ENCODE data around the gene GNB1. TPM values are rescaled to one million over a fixed set of nuclear protein-coding genes. Genes with fewer than 3 reads are reported as not detected.
"Not testable (repeated sequence)": the region's sequence is repeated elsewhere in the genome, so short reads cannot be mapped to it uniquely, and the experiment has no call there.

The GNB1 gene
- total RNA-seq, 1 donor from 2014 or later, result 338 TPM

GRCh38 chr1:1746566-1746909 is 144.3 kb downstream of the GNB1 start:
- DNase-seq (ENCODE audit: low spot score), result not testable (repeated sequence)

DNA sequence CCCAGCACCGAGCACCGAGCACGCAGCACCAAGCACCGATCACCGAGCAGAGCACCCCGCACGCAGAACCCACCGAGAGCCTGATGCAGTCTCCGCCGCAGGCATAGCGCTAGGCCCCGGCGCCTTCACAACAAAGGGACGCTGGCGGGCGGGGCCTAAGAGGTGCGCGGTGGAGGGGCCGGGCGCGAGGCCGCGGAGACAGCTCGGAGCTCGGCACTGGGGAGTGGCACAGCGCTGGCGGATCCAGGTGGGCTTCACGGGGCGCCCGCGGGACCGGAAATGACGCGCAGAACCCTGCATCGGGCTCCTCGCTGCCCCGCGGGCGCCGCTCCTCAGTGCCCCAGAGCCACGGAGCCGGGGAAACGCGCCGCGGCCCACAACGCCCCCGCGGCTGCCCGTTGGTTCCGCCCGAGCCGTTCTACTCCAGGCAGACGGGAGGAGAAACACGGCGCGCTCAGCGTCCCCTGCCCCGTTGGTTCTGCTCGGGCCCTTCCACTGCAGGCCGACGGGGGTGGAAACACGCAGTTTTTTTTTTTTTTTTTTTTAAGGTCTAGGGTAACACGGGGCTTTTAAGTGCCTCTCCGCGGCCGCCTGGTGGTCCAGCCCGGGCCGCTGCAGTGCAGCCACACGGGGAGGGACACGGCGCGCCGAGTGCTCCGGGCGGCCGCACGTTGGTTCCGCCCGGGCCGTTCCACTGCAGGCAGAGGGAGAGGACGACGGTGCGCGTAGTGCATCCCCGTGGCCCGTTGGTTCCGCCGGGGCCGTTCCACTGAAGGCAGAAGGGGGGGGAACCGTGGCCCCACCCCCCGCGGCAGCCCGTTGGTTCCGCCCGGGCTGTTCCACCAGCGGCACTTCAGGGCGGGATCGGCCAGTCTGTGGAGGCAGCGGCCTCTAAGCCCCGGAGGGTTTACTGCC is 145.0 kb downstream of the GNB1 start:
- peak; percentile 69 for DNase-seq (ENCODE audit: low spot score)

- DNase-seq (ENCODE audit: low spot score), result not testable (repeated sequence)
Observed at GRCh38 chr1:1742529-1742928, 148.4 kb downstream of the GNB1 start.

GRCh38 chr1:1741013-1741412 is 149.9 kb downstream of the GNB1 start:
- DNase-seq (ENCODE audit: low spot score), result not testable (repeated sequence)

DNA sequence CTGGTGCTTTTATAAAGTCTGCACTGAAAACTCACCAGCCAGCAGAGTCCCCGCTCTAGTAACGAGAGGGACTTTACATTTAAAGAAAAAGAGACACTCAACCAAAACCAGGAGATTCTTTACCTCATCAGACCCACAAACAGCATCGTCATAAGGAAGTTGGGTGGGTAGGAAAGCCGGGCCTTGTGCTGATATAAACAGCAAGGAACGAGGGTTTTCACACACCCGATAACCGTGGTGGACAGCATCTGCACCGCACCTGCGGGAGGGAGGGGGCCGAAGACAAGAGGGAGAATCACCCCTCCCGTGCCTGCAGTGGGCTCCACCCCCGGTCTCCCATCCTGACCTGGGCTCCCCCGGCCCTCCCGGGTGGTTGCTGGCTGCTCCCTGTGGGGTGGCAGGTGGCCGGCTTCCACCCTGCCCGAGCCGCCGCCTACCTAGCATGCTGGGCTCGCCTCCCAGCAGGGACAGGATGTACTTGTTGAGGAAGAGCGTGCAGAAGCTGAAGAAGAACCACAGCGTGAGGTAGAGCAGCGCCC is 152.0 kb downstream of the GNB1 start:
- not testable (repeated sequence) for DNase-seq (ENCODE audit: low spot score)

- not testable (repeated sequence) for DNase-seq (ENCODE audit: low spot score)
Observed at GRCh38 chr1:1737675-1738590, 153.0 kb downstream of the GNB1 start.

Other genes starting within 250 kb of the GNB1 start
- gene CDK11B, start 232.1 kb downstream of the GNB1 start, total RNA-seq, result 24.2 TPM
- 108 TPM for gene SLC35E2B, start 198.3 kb downstream of the GNB1 start, total RNA-seq
- gene CDK11A, start 166.7 kb downstream of the GNB1 start, total RNA-seq, result 31.5 TPM
- gene NADK, start 112.6 kb downstream of the GNB1 start, total RNA-seq, result 98.4 TPM
- gene CALML6, start 24.2 kb upstream of the GNB1 start, total RNA-seq, result 0.32 TPM
- 2.4 TPM for gene TMEM52, start 28.2 kb upstream of the GNB1 start, total RNA-seq
- not detected for gene CFAP74, start 112.7 kb upstream of the GNB1 start, total RNA-seq
- 1.2 TPM for gene GABRD, start 128.3 kb upstream of the GNB1 start, total RNA-seq
- gene PRKCZ, start 159.3 kb upstream of the GNB1 start, total RNA-seq, result 29.8 TPM